Activated T-helper 2 cell treated with anti-CD3 and anti-CD28 coated beads, Interferon-gamma antibody, Interleukin-2, Interleukin-4, amounts not matched to agents 10 μg/mL and 5 μg/mL and 100 μg/mL, durations not matched to agents 14 hours and 24 hours and 36 hours (primary cell): ENCODE results near the gene GHR. TPM values are rescaled to one million over a fixed set of nuclear protein-coding genes. Genes with fewer than 3 reads are reported as not detected.

Source experiments
- DNase-seq: peaks from one replicate; pipeline ENCODE4 v3.0.0; 2021; ENCODE audit warnings: low spot score
- H3K27ac Mint-ChIP-seq: one replicate; pipeline ENCODE4 v1.8.0; 2021; ENCODE audit warnings: mixed read lengths
- H3K27me3 Mint-ChIP-seq: one replicate; pipeline ENCODE4 v1.8.0; 2021; ENCODE audit warnings: low read depth, mixed read lengths
- H3K36me3 Mint-ChIP-seq: one replicate; pipeline ENCODE4 v1.8.0; 2021; ENCODE audit warnings: low read depth, mixed read lengths
- H3K4me1 Mint-ChIP-seq: one replicate; pipeline ENCODE4 v1.8.0; 2021; ENCODE audit warnings: low read depth, mixed read lengths
- H3K4me3 Mint-ChIP-seq: one replicate; pipeline ENCODE4 v1.8.0; 2021; ENCODE audit warnings: low read depth, mild to moderate bottlenecking, moderate library complexity, mixed read lengths
- H3K9me3 Mint-ChIP-seq: one replicate; pipeline ENCODE4 v1.8.0; 2021; ENCODE audit warnings: mixed read lengths
- intact Hi-C: fragments of 100-400 bp; cut with micrococcal nuclease; formaldehyde crosslinking; loops from one replicate; pipeline ENCODE4 v1.15.1; 2023
- total RNA-seq: library from RNA; stranded (reverse); gene quantifications from 2 replicates; pipeline ENCODE4 v1.2.3, GENCODE V29; 2022

The GHR gene
- total RNA-seq, 1 donor from 2014 or later, result not detected

DNA sequence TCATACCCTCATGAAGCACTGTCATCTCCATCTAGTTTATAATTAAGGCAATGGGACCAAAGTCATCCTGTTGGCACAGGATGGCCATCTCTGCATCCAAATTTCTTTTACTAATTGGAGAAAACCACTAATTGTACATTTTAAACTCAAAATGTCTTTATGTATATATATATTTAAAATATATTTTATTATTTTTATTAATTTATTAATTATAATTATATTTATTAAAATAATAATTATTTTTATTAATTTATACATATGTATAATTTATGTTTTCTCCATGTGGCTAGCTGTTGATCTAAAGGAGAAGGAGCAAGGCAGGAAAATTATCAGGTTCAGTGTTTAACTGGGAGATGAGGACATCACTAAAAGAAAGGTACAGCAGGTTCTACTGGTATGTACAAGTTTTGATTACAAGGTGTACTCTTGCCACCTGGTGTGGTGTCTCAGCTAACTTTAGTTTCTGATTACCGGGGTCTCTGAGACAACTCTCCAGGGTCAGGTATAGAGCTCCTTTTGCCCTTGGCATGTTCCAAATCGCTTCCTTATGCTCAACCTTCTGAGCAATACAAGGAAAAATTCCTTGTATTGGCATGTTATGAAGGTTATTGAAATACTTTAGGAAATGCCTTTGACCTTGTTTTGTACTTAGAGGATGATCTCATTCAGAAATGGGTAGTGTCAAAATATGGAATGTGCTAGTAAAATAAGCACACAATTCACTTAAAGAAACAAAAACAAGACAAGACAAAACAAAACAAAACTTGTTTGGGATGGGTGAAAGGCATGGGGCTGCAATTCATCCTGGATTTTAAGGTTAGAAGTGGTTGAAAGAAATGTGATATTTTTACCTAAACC lies 79.6 kb downstream of the GHR start:
- no peaks in the 10 kb centered on the region for H3K36me3 Mint-ChIP-seq
- no peaks in the 10 kb centered on the region for H3K9me3 Mint-ChIP-seq
- intact Hi-C loops, result no loop called here
- H3K27ac Mint-ChIP-seq, result no peak overlapping the region
- no peak overlapping the region for H3K4me3 Mint-ChIP-seq
- no peak for DNase-seq
- H3K4me1 Mint-ChIP-seq, result no peaks in the 10 kb centered on the region
- no peaks in the 10 kb centered on the region for H3K27me3 Mint-ChIP-seq

DNA sequence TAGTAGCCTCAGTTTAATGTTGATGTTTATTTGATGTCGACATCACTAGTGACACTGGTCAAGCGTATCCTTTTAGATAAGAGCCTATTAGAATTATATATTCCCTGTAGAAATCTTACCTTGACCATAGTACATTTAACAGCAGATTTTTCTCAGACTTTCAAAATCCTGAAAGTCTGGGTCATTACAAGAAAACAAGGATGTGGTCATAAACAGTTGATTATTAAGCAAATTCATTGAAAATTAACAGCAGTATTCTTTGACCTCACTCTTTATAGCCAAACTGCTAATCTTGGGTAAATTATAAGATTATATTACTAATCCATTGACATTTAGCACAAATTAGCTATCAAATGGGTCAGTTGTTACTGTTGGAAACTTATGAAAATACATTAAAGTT lies 83.4 kb downstream of the GHR start:
- Mint-ChIP-seq H3K27ac (no peak overlapping the region), H3K4me1 (no peaks in the 10 kb centered on the region), H3K36me3 (no peaks in the 10 kb centered on the region), H3K4me3 (no peak overlapping the region), H3K27me3 (no peaks in the 10 kb centered on the region), H3K9me3 (no peaks in the 10 kb centered on the region)
- no peak for DNase-seq
- intact Hi-C loops, result no loop called here

DNA sequence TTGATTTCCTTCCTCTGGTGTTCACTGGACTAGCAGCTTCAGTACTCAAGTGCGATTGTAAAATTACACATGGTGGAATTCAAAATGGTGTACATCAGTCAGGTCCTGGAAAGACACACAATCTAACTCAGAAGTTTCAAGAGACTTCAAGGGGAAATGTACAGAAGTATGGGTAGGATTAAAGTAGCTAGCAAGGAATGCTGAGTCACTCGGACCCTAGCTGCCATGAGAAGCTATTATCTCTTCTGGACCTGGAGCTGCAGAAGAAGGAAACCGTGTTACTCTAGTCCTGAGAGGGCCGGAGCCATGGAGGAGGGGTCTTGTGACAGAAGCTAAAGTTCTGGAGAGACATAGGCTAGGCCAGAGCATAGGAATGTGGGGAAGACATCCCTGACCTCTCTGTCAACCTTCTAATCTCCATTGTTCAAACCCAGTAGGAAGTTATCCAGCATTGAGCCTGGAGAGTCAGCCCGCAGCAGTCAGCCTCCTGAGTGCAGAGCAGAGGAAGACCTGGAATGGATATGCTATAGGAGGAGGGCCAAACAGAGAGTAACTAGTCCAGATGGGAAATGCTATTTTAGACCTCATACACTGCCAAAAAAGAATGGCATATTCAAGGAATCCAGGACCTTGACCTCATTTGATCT lies 84.3 kb downstream of the GHR start:
- no peaks in the 10 kb centered on the region for H3K27me3 Mint-ChIP-seq
- H3K36me3 Mint-ChIP-seq, result no peaks in the 10 kb centered on the region
- no peaks in the 10 kb centered on the region for H3K4me1 Mint-ChIP-seq
- H3K4me3 Mint-ChIP-seq, result no peak overlapping the region
- no peak overlapping the region for H3K27ac Mint-ChIP-seq
- no peak for DNase-seq
- intact Hi-C loops, result no loop called here
- H3K9me3 Mint-ChIP-seq, result no peaks in the 10 kb centered on the region

DNA sequence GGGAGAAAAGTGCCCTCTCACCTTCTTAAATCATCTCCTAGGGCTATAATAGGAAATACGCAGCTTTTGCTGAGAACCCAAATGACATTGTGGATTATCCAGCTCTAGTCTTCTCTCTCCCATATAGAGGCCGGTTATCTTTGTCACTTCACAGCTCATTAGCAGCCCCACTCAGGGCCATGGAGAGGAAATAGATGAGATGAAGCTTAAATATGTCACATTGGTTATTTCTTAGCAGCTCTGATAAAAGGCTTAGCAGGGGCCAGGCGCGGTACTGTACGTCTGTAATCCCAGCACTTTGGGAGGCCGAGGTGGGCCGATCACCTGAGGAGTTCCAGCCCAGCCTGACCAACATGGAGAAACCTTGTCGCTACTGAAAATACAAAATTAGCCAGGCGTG lies 90.0 kb downstream of the GHR start:
- H3K9me3 Mint-ChIP-seq, result no peaks in the 10 kb centered on the region
- H3K27ac Mint-ChIP-seq, result no peak overlapping the region

DNA sequence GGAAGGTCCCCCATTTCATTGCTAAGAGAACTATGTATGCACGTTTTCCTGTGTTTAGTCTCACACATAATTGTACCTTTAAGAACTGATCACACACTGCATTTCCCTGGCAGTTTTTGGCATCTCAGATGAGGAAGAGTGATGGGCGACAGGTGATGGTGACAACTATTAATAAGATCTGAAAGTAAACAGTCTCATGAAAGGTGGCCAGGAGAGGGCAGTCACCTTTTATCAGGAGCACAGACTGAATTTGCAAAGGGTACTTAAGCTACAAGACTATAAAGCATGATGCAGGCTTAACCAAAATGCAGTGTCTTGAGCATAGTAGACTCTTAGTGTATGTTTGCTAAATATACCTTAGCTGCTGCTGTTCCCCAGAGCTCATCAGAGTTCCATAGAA lies 91.5 kb downstream of the GHR start:
- DNase-seq, result no peak
- Mint-ChIP-seq H3K27ac (no peak overlapping the region), H3K27me3 (peaks cover 4% of the 10 kb centered on the region), H3K4me3 (no peak overlapping the region), H3K36me3 (no peaks in the 10 kb centered on the region), H3K9me3 (no peaks in the 10 kb centered on the region), H3K4me1 (no peaks in the 10 kb centered on the region)
- intact Hi-C loops, result no loop called here

More for the DNA sequence above, 90.0 kb downstream of the GHR start:
- H3K36me3 Mint-ChIP-seq, result no peaks in the 10 kb centered on the region
- no peak for DNase-seq
- no peaks in the 10 kb centered on the region for H3K4me1 Mint-ChIP-seq
- H3K27me3 Mint-ChIP-seq, result peaks cover 2% of the 10 kb centered on the region
- no peak overlapping the region for H3K4me3 Mint-ChIP-seq
- intact Hi-C loops, result no loop called here

DNA sequence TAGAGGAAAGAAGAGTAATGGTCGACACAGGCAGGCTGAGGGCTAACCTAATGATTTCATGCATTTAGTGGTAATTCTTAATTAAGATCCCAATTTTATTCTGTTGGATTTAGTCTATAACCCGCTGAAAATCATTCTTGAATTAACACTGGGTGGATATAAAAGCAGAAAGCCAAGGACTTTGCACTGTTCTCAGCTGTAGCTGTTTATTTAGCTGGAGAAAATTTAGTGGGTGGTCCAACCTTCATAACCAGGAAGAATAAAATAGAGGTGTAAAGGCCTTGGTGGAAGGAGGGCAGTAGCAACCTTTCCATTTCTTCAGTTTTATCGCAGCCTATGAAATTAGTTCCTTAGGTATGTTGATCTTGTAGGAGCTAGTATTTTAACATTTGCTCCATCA lies 92.3 kb downstream of the GHR start:
- H3K36me3 Mint-ChIP-seq, result no peaks in the 10 kb centered on the region
- H3K9me3 Mint-ChIP-seq, result no peaks in the 10 kb centered on the region
- intact Hi-C loops, result no loop called here
- no peak overlapping the region for H3K27ac Mint-ChIP-seq
- no peak for DNase-seq
- H3K4me3 Mint-ChIP-seq, result no peak overlapping the region
- H3K27me3 Mint-ChIP-seq, result peaks cover 4% of the 10 kb centered on the region
- no peaks in the 10 kb centered on the region for H3K4me1 Mint-ChIP-seq

DNA sequence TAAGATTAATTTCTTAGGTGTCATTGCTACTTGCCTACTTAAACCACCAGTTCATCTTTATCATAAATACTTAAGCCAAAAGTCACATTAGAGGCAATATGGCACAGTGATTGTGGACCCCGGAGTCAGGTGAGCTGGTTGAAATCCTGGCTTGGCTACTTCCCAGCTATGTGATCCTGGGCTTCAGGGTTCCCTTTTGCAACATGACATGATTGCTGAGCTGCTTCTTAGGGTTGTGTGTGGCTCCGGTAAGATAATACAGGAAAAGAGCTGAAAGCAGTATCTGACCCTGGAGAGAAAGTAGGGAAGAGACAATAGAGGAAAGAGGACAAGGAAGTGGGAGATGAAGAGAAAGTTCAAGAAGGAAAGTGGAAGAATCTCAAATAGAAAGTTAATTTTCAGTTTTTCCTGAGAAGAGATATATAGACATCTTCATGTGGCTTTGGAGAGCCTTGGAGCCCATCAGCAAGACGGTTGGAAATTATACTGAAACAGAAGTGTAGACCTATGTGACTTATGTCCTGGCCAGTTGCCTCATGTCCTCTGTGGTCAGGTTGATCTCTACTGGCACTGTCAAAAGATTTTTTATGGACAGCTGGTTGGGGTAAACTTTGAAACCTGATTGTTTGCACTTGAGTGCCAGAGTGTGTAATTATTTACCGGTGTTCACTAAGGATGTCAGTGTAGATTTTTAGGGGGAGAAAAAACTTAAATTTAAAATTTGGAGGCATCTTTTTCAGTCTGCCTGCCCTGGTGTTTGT lies 93.2 kb downstream of the GHR start:
- Mint-ChIP-seq H3K4me1 (no peaks in the 10 kb centered on the region), H3K27ac (no peak overlapping the region), H3K9me3 (no peaks in the 10 kb centered on the region), H3K4me3 (no peak overlapping the region), H3K36me3 (no peaks in the 10 kb centered on the region), H3K27me3 (peaks cover 4% of the 10 kb centered on the region)
- DNase-seq, result no peak
- intact Hi-C loops, result no loop called here

DNA sequence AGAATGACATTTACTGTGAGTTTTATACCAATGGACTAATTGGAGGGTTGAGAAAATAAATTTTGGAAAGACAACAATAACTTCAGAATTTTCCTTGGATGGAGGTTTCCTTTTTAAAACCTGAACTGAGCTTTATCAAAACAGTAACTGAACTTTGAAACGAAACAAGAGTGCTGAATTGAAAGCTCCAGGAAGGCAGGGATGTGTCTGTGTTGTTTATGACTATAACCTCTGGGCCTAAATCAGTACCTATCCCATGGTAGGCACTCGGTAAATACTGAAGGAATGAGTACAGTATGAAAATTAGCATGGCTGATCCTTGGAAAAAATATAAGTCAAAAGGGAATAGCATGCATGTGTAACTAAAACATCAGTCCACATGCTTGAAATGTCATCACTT lies 93.9 kb downstream of the GHR start:
- no peak overlapping the region for H3K27ac Mint-ChIP-seq
- intact Hi-C loops, result no loop called here
- no peaks in the 10 kb centered on the region for H3K4me1 Mint-ChIP-seq
- H3K4me3 Mint-ChIP-seq, result no peak overlapping the region
- H3K36me3 Mint-ChIP-seq, result no peaks in the 10 kb centered on the region
- peaks cover 4% of the 10 kb centered on the region for H3K27me3 Mint-ChIP-seq
- no peak for DNase-seq
- no peaks in the 10 kb centered on the region for H3K9me3 Mint-ChIP-seq

DNA sequence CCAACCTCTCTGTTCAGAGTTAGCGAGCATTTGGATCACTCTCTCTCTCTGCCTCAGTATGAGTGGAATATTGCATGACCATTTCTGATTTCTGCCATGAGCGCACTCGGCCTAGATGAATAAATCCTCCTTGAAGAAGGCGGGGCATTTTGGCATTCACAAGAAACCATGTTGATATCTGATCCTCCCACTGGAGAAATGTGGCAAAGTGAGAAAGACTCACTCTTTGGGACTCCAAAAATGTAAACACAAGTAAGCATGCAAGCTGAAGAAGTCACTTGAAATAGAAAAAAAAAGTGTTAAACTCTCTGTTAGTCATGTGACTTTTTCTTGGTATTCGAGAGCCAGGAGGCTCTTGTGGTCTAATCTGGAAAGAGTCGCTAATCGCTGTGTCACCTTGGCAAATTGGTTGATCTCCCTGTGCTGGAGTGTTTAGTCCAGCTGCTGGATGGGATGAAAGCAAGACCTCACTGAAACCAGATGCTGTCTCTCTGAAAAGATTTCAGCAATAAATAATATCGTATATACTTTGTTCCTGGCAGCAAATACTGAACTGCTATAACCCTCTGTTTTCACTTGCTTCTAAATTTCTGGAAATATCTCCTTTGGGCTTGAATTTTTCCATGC lies 95.5 kb downstream of the GHR start:
- peaks cover 4% of the 10 kb centered on the region for H3K27me3 Mint-ChIP-seq
- intact Hi-C loops, result no loop called here
- no peaks in the 10 kb centered on the region for H3K36me3 Mint-ChIP-seq
- no peak overlapping the region for H3K4me3 Mint-ChIP-seq
- no peak for DNase-seq
- no peaks in the 10 kb centered on the region for H3K4me1 Mint-ChIP-seq
- H3K9me3 Mint-ChIP-seq, result no peaks in the 10 kb centered on the region
- no peak overlapping the region for H3K27ac Mint-ChIP-seq

DNA sequence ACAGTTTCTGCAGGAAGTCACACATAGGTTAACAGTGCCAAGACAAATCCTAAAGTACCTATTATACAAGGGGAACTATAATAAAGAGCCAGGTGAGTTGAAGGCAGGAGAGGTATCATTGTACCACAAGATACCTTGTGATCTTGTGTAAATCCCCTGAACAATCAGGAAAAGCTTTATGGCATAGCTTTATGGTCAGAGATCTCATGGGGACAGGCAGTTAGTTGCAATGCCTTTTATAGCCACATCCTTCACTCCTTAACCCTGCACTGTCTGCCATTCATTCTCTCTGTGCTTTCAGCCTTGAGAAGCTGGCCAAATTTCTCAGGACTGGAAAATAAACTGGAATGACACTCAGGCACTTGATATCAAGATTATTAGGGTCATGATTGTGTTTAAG lies 97.0 kb downstream of the GHR start:
- intact Hi-C loops, result no loop called here
- Mint-ChIP-seq H3K4me3 (no peak overlapping the region), H3K4me1 (no peaks in the 10 kb centered on the region), H3K27ac (no peak overlapping the region), H3K36me3 (no peaks in the 10 kb centered on the region), H3K9me3 (no peaks in the 10 kb centered on the region), H3K27me3 (peaks cover 4% of the 10 kb centered on the region)
- no peak for DNase-seq

DNA sequence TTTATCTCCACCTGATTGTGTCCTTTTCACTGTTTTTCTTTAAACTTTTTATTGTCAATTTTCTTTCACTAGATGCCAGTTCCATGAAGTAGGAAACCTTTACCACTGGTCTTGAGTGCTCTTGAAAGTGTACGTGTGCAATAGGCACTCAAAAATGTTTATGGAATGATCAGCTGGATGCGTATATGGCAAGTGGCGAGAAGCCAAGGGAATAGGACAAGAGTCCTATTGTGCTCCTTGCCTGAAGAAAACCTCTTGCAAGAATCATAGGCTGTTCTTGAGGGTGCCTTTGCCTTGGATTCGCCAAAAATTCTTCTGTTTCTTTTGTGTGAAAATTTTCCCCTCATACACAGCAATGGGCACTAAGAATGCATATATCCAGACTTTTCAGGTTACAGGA lies 97.7 kb downstream of the GHR start:
- DNase-seq, result no peak
- H3K4me1 Mint-ChIP-seq, result no peaks in the 10 kb centered on the region
- H3K36me3 Mint-ChIP-seq, result no peaks in the 10 kb centered on the region
- no peak overlapping the region for H3K27ac Mint-ChIP-seq
- H3K27me3 Mint-ChIP-seq, result peaks cover 4% of the 10 kb centered on the region
- intact Hi-C loops, result no loop called here
- H3K4me3 Mint-ChIP-seq, result no peak overlapping the region
- no peaks in the 10 kb centered on the region for H3K9me3 Mint-ChIP-seq

DNA sequence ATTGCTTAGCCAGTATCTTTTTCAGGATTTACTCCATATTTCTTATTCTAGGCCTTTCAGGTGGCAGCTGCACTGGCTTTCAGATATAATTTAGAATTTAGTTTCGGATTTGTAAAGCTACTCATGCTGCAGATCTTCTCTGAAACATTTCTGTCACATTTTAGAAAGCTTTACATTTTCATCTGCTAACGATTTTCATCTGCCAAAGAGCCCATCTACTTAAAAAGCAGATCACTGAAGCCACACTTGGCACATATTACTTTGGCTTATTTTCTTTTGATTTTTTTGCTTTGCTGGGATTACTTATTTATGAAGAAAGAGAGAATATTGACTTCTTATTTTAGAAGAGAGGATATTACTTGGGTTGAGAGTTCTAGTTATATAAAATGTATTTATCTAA lies 98.2 kb downstream of the GHR start:
- Mint-ChIP-seq H3K27me3 (peaks cover 2% of the 10 kb centered on the region), H3K9me3 (no peaks in the 10 kb centered on the region), H3K27ac (no peak overlapping the region), H3K4me3 (no peak overlapping the region), H3K4me1 (no peaks in the 10 kb centered on the region), H3K36me3 (no peaks in the 10 kb centered on the region)
- intact Hi-C loops, result no loop called here
- DNase-seq, result no peak

DNA sequence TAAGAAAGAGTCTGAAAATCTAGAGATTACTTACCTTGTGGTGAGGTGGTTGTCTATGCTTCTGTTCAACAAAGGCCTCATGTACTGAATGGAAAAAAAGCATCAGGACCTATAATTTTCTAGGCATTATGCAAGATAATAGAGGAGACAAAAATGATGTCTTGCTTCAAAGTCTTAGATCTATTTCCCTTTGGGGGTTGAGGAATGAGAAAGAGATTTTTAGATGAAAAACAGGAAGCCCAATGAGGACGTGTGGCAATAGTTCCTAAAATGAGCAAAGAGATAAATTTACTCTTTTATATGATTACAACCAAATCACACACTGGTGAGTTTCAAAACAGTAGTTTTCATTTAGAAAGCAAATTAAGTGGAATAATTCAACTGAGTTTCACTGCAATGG lies 99.5 kb downstream of the GHR start:
- H3K9me3 Mint-ChIP-seq, result no peaks in the 10 kb centered on the region
- no peak overlapping the region for H3K4me3 Mint-ChIP-seq
- peaks cover 2% of the 10 kb centered on the region for H3K27me3 Mint-ChIP-seq
- no peak for DNase-seq
- H3K27ac Mint-ChIP-seq, result no peak overlapping the region
- H3K4me1 Mint-ChIP-seq, result no peaks in the 10 kb centered on the region
- no peaks in the 10 kb centered on the region for H3K36me3 Mint-ChIP-seq
- intact Hi-C loops, result no loop called here
